Calu3 (cell line): ENCODE measurements around the gene DQX1. TPM values are rescaled to one million over a fixed set of nuclear protein-coding genes. Genes with fewer than 3 reads are reported as not detected.
A peak's percentile ranks its signal among the peaks of the same experiment; 100 is the strongest.

Experiments used
- BruUV-seq: library from RNA; stranded (reverse); fragments of 400-500 nt; replicated peaks from 2 replicates; lab custom pipeline; 2021; lab: Mats Ljungman, UMichigan
- CTCF ChIA-PET: fragments of 300-600 bp; sonication (Branson Sonifier 250); formaldehyde crosslinking; loops from one replicate; lab custom pipeline; 2022; ENCODE audit warnings: antibody characterized with exemption; lab: Charles Lee
- DNase-seq: peaks from one replicate; pipeline ENCODE4 v3.0.0; 2022
- H3K27ac Mint-ChIP-seq: one replicate; pipeline ENCODE4 v1.8.0; 2022; ENCODE audit warnings: mixed read lengths; ENCODE audit not compliant: unreplicated experiment
- H3K27me3 Mint-ChIP-seq: one replicate; pipeline ENCODE4 v1.8.0; 2022; ENCODE audit warnings: mixed read lengths; ENCODE audit not compliant: unreplicated experiment
- H3K36me3 Mint-ChIP-seq: one replicate; pipeline ENCODE4 v1.8.0; 2022; ENCODE audit warnings: mild to moderate bottlenecking, moderate library complexity, mixed read lengths; ENCODE audit not compliant: insufficient read depth, unreplicated experiment
- H3K4me1 Mint-ChIP-seq: one replicate; pipeline ENCODE4 v1.8.0; 2022; ENCODE audit warnings: mild to moderate bottlenecking, low read depth, mixed read lengths; ENCODE audit not compliant: unreplicated experiment
- H3K4me3 Mint-ChIP-seq: one replicate; pipeline ENCODE4 v1.8.0; 2022; ENCODE audit warnings: mild to moderate bottlenecking, low read depth, moderate library complexity, mixed read lengths; ENCODE audit not compliant: unreplicated experiment
- H3K9me3 Mint-ChIP-seq: one replicate; pipeline ENCODE4 v1.8.0; 2022; ENCODE audit warnings: low read depth, mixed read lengths; ENCODE audit not compliant: unreplicated experiment
- intact Hi-C: fragments of 100-400 bp; cut with micrococcal nuclease; formaldehyde crosslinking; loops from one replicate; pipeline ENCODE4 v1.10.0; 2022; ENCODE audit not compliant: unreplicated experiment
- total RNA-seq: library from RNA; stranded (reverse); gene quantifications from 2 replicates; pipeline ENCODE4 v1.2.3, GENCODE V29; 2022
- TF ChIP-seq, protein P1 (sequence below): fragments of 200-600 bp; IDR thresholded peaks from one replicate; pipeline ENCODE4 v1.8.0; 2022; ENCODE audit warnings: antibody characterized with exemption; ENCODE audit not compliant: unreplicated experiment

DQX1 gene
- total RNA-seq, 1 experiment from 2014 or later: 0.14 TPM

- Mint-ChIP-seq H3K4me1 (peaks cover 27% of the 10 kb centered on the region), H3K4me3 (peak overlapping the region; percentile 46), H3K9me3 (no peaks in the 10 kb centered on the region), H3K36me3 (peaks cover 34% of the 10 kb centered on the region), H3K27me3 (no peaks in the 10 kb centered on the region), H3K27ac (peak overlapping the region; percentile 1)
- TF ChIP-seq, protein P1, sequence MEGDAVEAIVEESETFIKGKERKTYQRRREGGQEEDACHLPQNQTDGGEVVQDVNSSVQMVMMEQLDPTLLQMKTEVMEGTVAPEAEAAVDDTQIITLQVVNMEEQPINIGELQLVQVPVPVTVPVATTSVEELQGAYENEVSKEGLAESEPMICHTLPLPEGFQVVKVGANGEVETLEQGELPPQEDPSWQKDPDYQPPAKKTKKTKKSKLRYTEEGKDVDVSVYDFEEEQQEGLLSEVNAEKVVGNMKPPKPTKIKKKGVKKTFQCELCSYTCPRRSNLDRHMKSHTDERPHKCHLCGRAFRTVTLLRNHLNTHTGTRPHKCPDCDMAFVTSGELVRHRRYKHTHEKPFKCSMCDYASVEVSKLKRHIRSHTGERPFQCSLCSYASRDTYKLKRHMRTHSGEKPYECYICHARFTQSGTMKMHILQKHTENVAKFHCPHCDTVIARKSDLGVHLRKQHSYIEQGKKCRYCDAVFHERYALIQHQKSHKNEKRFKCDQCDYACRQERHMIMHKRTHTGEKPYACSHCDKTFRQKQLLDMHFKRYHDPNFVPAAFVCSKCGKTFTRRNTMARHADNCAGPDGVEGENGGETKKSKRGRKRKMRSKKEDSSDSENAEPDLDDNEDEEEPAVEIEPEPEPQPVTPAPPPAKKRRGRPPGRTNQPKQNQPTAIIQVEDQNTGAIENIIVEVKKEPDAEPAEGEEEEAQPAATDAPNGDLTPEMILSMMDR: no peak
- intact Hi-C loops: no loop called here
- CTCF ChIA-PET: interaction anchor here (0.6 kb wide), 1 partner anchor 511 kb away, joined by 4 read pairs; no protein-coding TSS in a partner anchor
- DNase-seq: no peak
- BruUV-seq: no TSS peak
Measured at GRCh38 chr2:74552914-74553811, 27.1 kb upstream of the DQX1 start.

GRCh38 chr2:74551942-74552913 lies 26.2 kb upstream of the DQX1 start:
- no peak for DNase-seq
- Mint-ChIP-seq H3K4me3 (no peak overlapping the region), H3K27ac (peak overlapping the region; percentile 1), H3K9me3 (no peaks in the 10 kb centered on the region), H3K4me1 (peaks cover 27% of the 10 kb centered on the region), H3K36me3 (peaks cover 34% of the 10 kb centered on the region), H3K27me3 (no peaks in the 10 kb centered on the region)
- BruUV-seq: no TSS peak
- CTCF ChIA-PET: no interaction called here
- TF ChIP-seq, protein P1: no peak
- intact Hi-C loops: no loop called here

- CTCF ChIA-PET: no interaction called here
- Mint-ChIP-seq H3K27me3 (no peaks in the 10 kb centered on the region), H3K9me3 (no peaks in the 10 kb centered on the region), H3K4me3 (no peak overlapping the region), H3K4me1 (peaks cover 27% of the 10 kb centered on the region), H3K27ac (no peak overlapping the region), H3K36me3 (peaks cover 34% of the 10 kb centered on the region)
- no TSS peak for BruUV-seq
- DNase-seq: no peak
- TF ChIP-seq, protein P1: no peak
- intact Hi-C loops: no loop called here
Measured at GRCh38 chr2:74551530-74551929, 25.5 kb upstream of the DQX1 start.

GRCh38 chr2:74550231-74550630 lies 24.2 kb upstream of the DQX1 start:
- H3K27ac Mint-ChIP-seq: no peak overlapping the region
- TF ChIP-seq, protein P1: no peak
- BruUV-seq: no TSS peak
- DNase-seq: no peak
- intact Hi-C loops: no loop called here
- CTCF ChIA-PET: no interaction called here
- H3K4me1 Mint-ChIP-seq: peaks cover 27% of the 10 kb centered on the region
- H3K9me3 Mint-ChIP-seq: no peaks in the 10 kb centered on the region
- H3K4me3 Mint-ChIP-seq: peak overlapping the region; percentile 70
- H3K27me3 Mint-ChIP-seq: no peaks in the 10 kb centered on the region
- H3K36me3 Mint-ChIP-seq: peaks cover 26% of the 10 kb centered on the region
